GM21723 (cell line): ENCODE measurements around the gene IFI44.
A peak's percentile ranks its signal among the peaks of the same experiment; 100 is the strongest.

Experiments
- ATAC-seq: cut with Tn5 transposase; IDR thresholded peaks from one replicate; pipeline ENCODE4 v1.9.1; 2021; ENCODE audit warnings: mild to moderate bottlenecking, moderate library complexity; ENCODE audit not compliant: unreplicated experiment

The IFI44 gene

GRCh38 chr1:78650114-78650660, 556 bp downstream of the IFI44 start:
- ATAC-seq = no peak

- ATAC-seq = no peak
Measured at GRCh38 chr1:78651241-78651640, 1.6 kb downstream of the IFI44 start.

- ATAC-seq = no peak
Measured at GRCh38 chr1:78652019-78652560, 2.5 kb downstream of the IFI44 start.

- no peak for ATAC-seq
Measured at GRCh38 chr1:78658901-78659300, 9.3 kb downstream of the IFI44 start.

- no peak for ATAC-seq
Measured at GRCh38 chr1:78663923-78664322, 14.3 kb downstream of the IFI44 start.

GRCh38 chr1:78664763-78665162, 15.1 kb downstream of the IFI44 start:
- no peak for ATAC-seq

- ATAC-seq = no peak
Measured at GRCh38 chr1:78665809-78666208, 16.2 kb downstream of the IFI44 start.

GRCh38 chr1:78667939-78668338, 18.3 kb downstream of the IFI44 start:
- ATAC-seq = no peak

GRCh38 chr1:78668427-78668826, 18.8 kb downstream of the IFI44 start:
- ATAC-seq = no peak

- ATAC-seq = no peak
Measured at GRCh38 chr1:78672428-78672827, 22.8 kb downstream of the IFI44 start.

GRCh38 chr1:78673120-78673519, 23.5 kb downstream of the IFI44 start:
- ATAC-seq = no peak

- no peak for ATAC-seq
Measured at GRCh38 chr1:78676347-78676982, 26.8 kb downstream of the IFI44 start.

GRCh38 chr1:78676993-78677392, 27.4 kb downstream of the IFI44 start:
- no peak for ATAC-seq

- ATAC-seq = no peak
Measured at GRCh38 chr1:78677788-78678187, 28.2 kb downstream of the IFI44 start.

GRCh38 chr1:78678324-78678723, 28.7 kb downstream of the IFI44 start:
- ATAC-seq = peak; percentile 86

GRCh38 chr1:78681265-78681664, 31.6 kb downstream of the IFI44 start:
- no peak for ATAC-seq

GRCh38 chr1:78682496-78682895, 32.9 kb downstream of the IFI44 start:
- ATAC-seq = no peak

- ATAC-seq = no peak
Measured at GRCh38 chr1:78683079-78683478, 33.4 kb downstream of the IFI44 start.

GRCh38 chr1:78687315-78687714, 37.7 kb downstream of the IFI44 start:
- no peak for ATAC-seq

- no peak for ATAC-seq
Measured at GRCh38 chr1:78687914-78688313, 38.3 kb downstream of the IFI44 start.

GRCh38 chr1:78688697-78689096, 39.1 kb downstream of the IFI44 start:
- no peak for ATAC-seq

GRCh38 chr1:78690516-78690915, 40.9 kb downstream of the IFI44 start:
- no peak for ATAC-seq
